IMR-90 (cell line): Measurements from ENCODE around the gene MEIS2. TPM values are rescaled to one million over a fixed set of nuclear protein-coding genes. Genes with fewer than 3 reads are reported as not detected.
A peak's percentile ranks its signal among the peaks of the same experiment; 100 is the strongest.

ENCODE experiments used
- ATAC-seq: fragments of 200-7000 bp; cut with Tn5 transposase; 2 replicates; pipeline ENCODE4 v1.9.1; 2020; ENCODE audit warnings: low read depth, mild to moderate bottlenecking, moderate library complexity
- BruUV-seq: library from RNA; stranded (reverse); fragments of 400-500 nt; replicated peaks from 2 replicates; lab custom pipeline; 2021; lab: Mats Ljungman, UMichigan
- CTCF ChIA-PET: fragments of 300-600 bp; formaldehyde crosslinking; extraction: SDS; loops from one replicate; lab custom pipeline; 2021; ENCODE audit warnings: antibody characterized with exemption; lab: Yijun Ruan, JAX
- POLR2A ChIA-PET: fragments of 300-600 bp; sonication (Branson Sonifier 250); formaldehyde crosslinking; loops from one replicate; lab custom pipeline; 2022; ENCODE audit warnings: antibody characterized with exemption; ENCODE audit not compliant: unreplicated experiment; lab: Charles Lee
- DNase-seq: peaks from one replicate; pipeline ENCODE4 v3.0.0; 2013
- H2AFZ ChIP-seq: replicated peaks from 2 replicates; pipeline ENCODE3; 2013; ENCODE audit warnings: low read length, mild to moderate bottlenecking; ENCODE audit not compliant: poor library complexity
- H2AK5ac ChIP-seq: 2 replicates; pipeline ENCODE4 v1.6.1; 2013; ENCODE audit warnings: low read depth, low read length, inconsistent platforms
- H2AK9ac ChIP-seq: replicated peaks from 2 replicates; pipeline ENCODE3; 2013; ENCODE audit warnings: mild to moderate bottlenecking, low read depth, low read length, moderate library complexity; ENCODE audit not compliant: poor library complexity
- H2BK120ac ChIP-seq: 2 replicates; pipeline ENCODE4 v1.6.1; 2013; ENCODE audit warnings: low read depth, low read length, inconsistent platforms
- H2BK15ac ChIP-seq: 3 replicates; pipeline ENCODE4 v1.6.1; 2013; ENCODE audit warnings: low read depth, low read length, inconsistent platforms
- H2BK20ac ChIP-seq: 2 replicates; pipeline ENCODE4 v1.6.1; 2013; ENCODE audit warnings: low read depth, mild to moderate bottlenecking, inconsistent platforms, low read length, moderate library complexity
- H2BK5ac ChIP-seq: 2 replicates; pipeline ENCODE4 v1.6.1; 2013; ENCODE audit warnings: mild to moderate bottlenecking, low read depth, low read length, inconsistent platforms; ENCODE audit not compliant: poor library complexity, severe bottlenecking
- H3K14ac ChIP-seq: replicated peaks from 2 replicates; pipeline ENCODE4 v1.6.1; 2013; ENCODE audit warnings: low read depth, low read length, inconsistent platforms
- H3K18ac ChIP-seq: 2 replicates; pipeline ENCODE4 v1.6.1; 2013; ENCODE audit warnings: low read depth, low read length, control low read depth
- H3K23ac ChIP-seq: 2 replicates; pipeline ENCODE4 v1.6.1; 2013; ENCODE audit warnings: low read depth, low read length, inconsistent platforms
- H3K27ac ChIP-seq: 2 replicates; pipeline ENCODE4 v1.5.1; 2013; ENCODE audit warnings: mild to moderate bottlenecking, control low read depth, low read length; ENCODE audit not compliant: insufficient read depth
- H3K27me3 ChIP-seq: 2 replicates; pipeline ENCODE4 v1.6.1; 2013; ENCODE audit warnings: low read length; ENCODE audit not compliant: control insufficient read depth, insufficient read depth
- H3K36me3 ChIP-seq: 2 replicates; pipeline ENCODE4 v1.6.1; 2013; ENCODE audit warnings: low read length, mixed read lengths; ENCODE audit not compliant: control insufficient read depth, insufficient read depth
- H3K4ac ChIP-seq: 2 replicates; pipeline ENCODE4 v1.6.1; 2013; ENCODE audit warnings: low read depth, low read length, inconsistent platforms
- H3K4me1 ChIP-seq: 2 replicates; pipeline ENCODE4 v1.6.1; 2013; ENCODE audit warnings: low read length, mixed read lengths; ENCODE audit not compliant: control insufficient read depth, insufficient read depth
- H3K4me2 ChIP-seq: 2 replicates; pipeline ENCODE4 v1.6.1; 2013; ENCODE audit warnings: low read depth, mild to moderate bottlenecking, control low read depth, low read length, moderate library complexity
- H3K4me3 ChIP-seq: 2 replicates; pipeline ENCODE4 v1.5.1; 2013; ENCODE audit warnings: low read depth, mild to moderate bottlenecking, control low read depth, low read length, moderate library complexity; ENCODE audit not compliant: insufficient read depth
- H3K56ac ChIP-seq: 2 replicates; pipeline ENCODE4 v1.6.1; 2013; ENCODE audit warnings: low read length, inconsistent platforms; ENCODE audit not compliant: insufficient read depth; ENCODE audit errors: extremely low read depth
- H3K79me1 ChIP-seq, 2 experiments: 2 replicates each; pipeline ENCODE4 v1.6.1; 2013; ENCODE audit warnings: low read length in 2 of 2, inconsistent platforms in 1 of 2, low read depth in 1 of 2
- H3K9ac ChIP-seq: 2 replicates; pipeline ENCODE4 v1.6.1; 2013; ENCODE audit warnings: low read depth, low read length, control low read depth
- H3K9me1 ChIP-seq: 2 replicates; pipeline ENCODE4 v1.6.1; 2013; ENCODE audit warnings: low read length, inconsistent platforms; ENCODE audit not compliant: insufficient read depth
- H3K9me3 ChIP-seq: 2 replicates; pipeline ENCODE4 v1.6.1; 2013; ENCODE audit warnings: low read length; ENCODE audit not compliant: control insufficient read depth, insufficient read depth
- H4K20me1 ChIP-seq: 2 replicates; pipeline ENCODE4 v1.6.1; 2013; ENCODE audit warnings: low read length, inconsistent platforms; ENCODE audit not compliant: insufficient read depth
- H4K5ac ChIP-seq: 2 replicates; pipeline ENCODE4 v1.6.1; 2013; ENCODE audit warnings: mild to moderate bottlenecking, low read depth, low read length, control low read depth
- H4K8ac ChIP-seq, 2 experiments: 2 replicates each; pipeline ENCODE4 v1.6.1; 2013; ENCODE audit warnings: low read depth in 2 of 2, low read length in 2 of 2, control low read depth in 1 of 2, inconsistent platforms in 1 of 2
- H4K91ac ChIP-seq: 2 replicates; pipeline ENCODE4 v1.6.1; 2013; ENCODE audit warnings: low read depth, low read length, inconsistent platforms; ENCODE audit not compliant: insufficient read depth
- BHLHE40 ChIP-seq: fragments of 150-350 bp; IDR thresholded peaks from 2 replicates; pipeline ENCODE4 v1.6.1; 2016; ENCODE audit warnings: mild to moderate bottlenecking, low read depth, low read length
- CEBPB ChIP-seq: IDR thresholded peaks from 2 replicates; pipeline ENCODE4 v1.6.1; 2012; ENCODE audit warnings: low read depth, low read length, improper control_type of control experiment
- CHD1 ChIP-seq: IDR thresholded peaks from 2 replicates; pipeline ENCODE4 v1.6.1; 2012; ENCODE audit warnings: low read depth, low read length, improper control_type of control experiment
- ELK1 ChIP-seq: fragments of 150-350 bp; IDR thresholded peaks from 2 replicates; pipeline ENCODE4 v1.6.1; 2016; ENCODE audit warnings: low read depth, mild to moderate bottlenecking, low read length, moderate library complexity, borderline replicate concordance
- FOS ChIP-seq: fragments of 150-350 bp; IDR thresholded peaks from 2 replicates; pipeline ENCODE4 v1.6.1; 2016; ENCODE audit warnings: low read depth, low read length
- MAFK ChIP-seq: IDR thresholded peaks from 2 replicates; pipeline ENCODE4 v1.6.1; 2012; ENCODE audit warnings: low read depth, low read length, improper control_type of control experiment
- MAZ ChIP-seq: IDR thresholded peaks from 2 replicates; pipeline ENCODE4 v1.6.1; 2012; ENCODE audit warnings: low read depth, mild to moderate bottlenecking, low read length, improper control_type of control experiment, moderate library complexity, borderline replicate concordance
- MXI1 ChIP-seq: IDR thresholded peaks from 2 replicates; pipeline ENCODE4 v1.6.1; 2012; ENCODE audit warnings: low read depth, mild to moderate bottlenecking, low read length, moderate library complexity, borderline replicate concordance
- NFE2L2 ChIP-seq: fragments of 150-350 bp; IDR thresholded peaks from 2 replicates; pipeline ENCODE4 v1.6.1; 2016; ENCODE audit warnings: low read depth, mild to moderate bottlenecking, low read length
- POLR2A ChIP-seq: IDR thresholded peaks from 2 replicates; pipeline ENCODE4 v1.6.1; 2012; ENCODE audit warnings: mild to moderate bottlenecking, low read depth, low read length
- RAD21 ChIP-seq: IDR thresholded peaks from 2 replicates; pipeline ENCODE4 v1.6.1; 2012; ENCODE audit warnings: low read length, improper control_type of control experiment
- RCOR1 ChIP-seq: IDR thresholded peaks from 2 replicates; pipeline ENCODE4 v1.6.1; 2012; ENCODE audit warnings: mild to moderate bottlenecking, low read length, improper control_type of control experiment; ENCODE audit not compliant: insufficient replicate concordance
- SMC3 ChIP-seq: fragments of 150-350 bp; IDR thresholded peaks from 2 replicates; pipeline ENCODE4 v1.6.1; 2016; ENCODE audit warnings: low read depth, mild to moderate bottlenecking, antibody characterized with exemption, low read length, moderate library complexity
- dilution Hi-C: fragments of 300-500 bp; cut with HindIII; formaldehyde crosslinking; loops from one replicate; pipeline ENCODE4 v1.14.3; 2018; ENCODE audit warnings: low sequenced_read_pairs; ENCODE audit not compliant: unreplicated experiment
- in situ Hi-C: fragments of 300-500 bp; cut with MboI; formaldehyde crosslinking; loops from 3 replicates; pipeline ENCODE4 v1.14.3; 2019; ENCODE audit warnings: low sequenced_read_pairs, inconsistent platforms, mixed read lengths
- intact Hi-C: fragments of 100-400 bp; cut with micrococcal nuclease; formaldehyde crosslinking; loops from 2 replicates; pipeline ENCODE4 v1.10.0; 2022
- polyA plus RNA-seq, 3 experiments: library from polyadenylated mRNA; depleted of rRNA; stranded (reverse); fragments of >200 nt; gene quantifications; 2 replicates each; pipeline ENCODE4 v1.2.3, GENCODE V29; 2012; ENCODE audit warnings: low replicate concordance in 1 of 3
- total RNA-seq: library from RNA; depleted of rRNA; stranded (reverse); fragments of >200 nt; gene quantifications from 2 replicates; pipeline ENCODE4 v1.2.3, GENCODE V29; 2012
- TF ChIP-seq, protein P1 (sequence below): fragments of 150-350 bp; IDR thresholded peaks from 2 replicates; pipeline ENCODE4 v1.6.1; 2017; ENCODE audit warnings: mild to moderate bottlenecking, antibody characterized with exemption, low read length, low read depth
- TF ChIP-seq, protein P2 (sequence below): conservative IDR thresholded peaks from 2 replicates; pipeline ENCODE4 v1.5.1; 2012; ENCODE audit warnings: mild to moderate bottlenecking, low read depth, low read length, improper control_type of control experiment

The MEIS2 gene
- total and polyA plus RNA-seq, 2 of the 4 experiments (the other 2 are of a cell fraction): 70.1 to 71.3 TPM

GRCh38 chr15:36936613-36937012 is 163.7 kb downstream of the MEIS2 start:
- Histone ChIP-seq H2BK20ac (no peak overlapping the region), H2AK9ac (no peak overlapping the region), H3K36me3 (peaks cover 1% of the 10 kb centered on the region; the same call in 1 of the 2 replicates), H3K4me3 (no peak overlapping the region), H3K14ac (no peak overlapping the region; the same call in 1 of the 2 replicates), H3K9me1 (peaks cover 3% of the 10 kb centered on the region; the same call in 1 of the 2 replicates), H3K79me1 (peaks cover 10 to 12% of the 10 kb centered on the region in 2 experiments; a peak in 3 of 4 replicates), H3K27me3 (no peaks in the 10 kb centered on the region), H3K9me3 (no peaks in the 10 kb centered on the region), H3K4ac (no peak overlapping the region), H3K4me2 (no peak overlapping the region), H2BK15ac (no peak overlapping the region), H3K56ac (no peak overlapping the region), H3K18ac (no peak overlapping the region), H4K91ac (no peak overlapping the region), H2AK5ac (no peak overlapping the region), H4K20me1 (no peaks in the 10 kb centered on the region), H2BK5ac (peak overlapping the region; percentile 55), H3K9ac (no peak overlapping the region), H3K23ac (no peak overlapping the region), H2AFZ (no peak overlapping the region), H2BK120ac (peak overlapping the region; percentile 7; the same call in 1 of the 2 replicates), H3K27ac (no peak overlapping the region), H4K8ac (peak overlapping the region in 1 of 2 experiments; percentile 32; a peak in 1 of 4 replicates), H4K5ac (no peak overlapping the region), H3K4me1 (no peaks in the 10 kb centered on the region)
- BruUV-seq: no TSS peak
- TF ChIP-seq FOS (no peak), POLR2A (no peak), SMC3 (no peak), NFE2L2 (no peak), MAFK (no peak), ELK1 (no peak), CEBPB (no peak), CHD1 (no peak), MXI1 (no peak), MAZ (no peak), BHLHE40 (no peak), RAD21 (no peak), RCOR1 (no peak)
- TF ChIP-seq, protein P1, sequence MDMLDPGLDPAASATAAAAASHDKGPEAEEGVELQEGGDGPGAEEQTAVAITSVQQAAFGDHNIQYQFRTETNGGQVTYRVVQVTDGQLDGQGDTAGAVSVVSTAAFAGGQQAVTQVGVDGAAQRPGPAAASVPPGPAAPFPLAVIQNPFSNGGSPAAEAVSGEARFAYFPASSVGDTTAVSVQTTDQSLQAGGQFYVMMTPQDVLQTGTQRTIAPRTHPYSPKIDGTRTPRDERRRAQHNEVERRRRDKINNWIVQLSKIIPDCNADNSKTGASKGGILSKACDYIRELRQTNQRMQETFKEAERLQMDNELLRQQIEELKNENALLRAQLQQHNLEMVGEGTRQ: no peak
- TF ChIP-seq, protein P2, sequence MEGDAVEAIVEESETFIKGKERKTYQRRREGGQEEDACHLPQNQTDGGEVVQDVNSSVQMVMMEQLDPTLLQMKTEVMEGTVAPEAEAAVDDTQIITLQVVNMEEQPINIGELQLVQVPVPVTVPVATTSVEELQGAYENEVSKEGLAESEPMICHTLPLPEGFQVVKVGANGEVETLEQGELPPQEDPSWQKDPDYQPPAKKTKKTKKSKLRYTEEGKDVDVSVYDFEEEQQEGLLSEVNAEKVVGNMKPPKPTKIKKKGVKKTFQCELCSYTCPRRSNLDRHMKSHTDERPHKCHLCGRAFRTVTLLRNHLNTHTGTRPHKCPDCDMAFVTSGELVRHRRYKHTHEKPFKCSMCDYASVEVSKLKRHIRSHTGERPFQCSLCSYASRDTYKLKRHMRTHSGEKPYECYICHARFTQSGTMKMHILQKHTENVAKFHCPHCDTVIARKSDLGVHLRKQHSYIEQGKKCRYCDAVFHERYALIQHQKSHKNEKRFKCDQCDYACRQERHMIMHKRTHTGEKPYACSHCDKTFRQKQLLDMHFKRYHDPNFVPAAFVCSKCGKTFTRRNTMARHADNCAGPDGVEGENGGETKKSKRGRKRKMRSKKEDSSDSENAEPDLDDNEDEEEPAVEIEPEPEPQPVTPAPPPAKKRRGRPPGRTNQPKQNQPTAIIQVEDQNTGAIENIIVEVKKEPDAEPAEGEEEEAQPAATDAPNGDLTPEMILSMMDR: no peak
- DNase-seq (peak; percentile 67), ATAC-seq (peak; percentile 75)
- dilution Hi-C loops (no loop called here), in situ Hi-C loops (no loop called here), intact Hi-C loops (no loop called here)
- CTCF ChIA-PET: no interaction called here
- POLR2A ChIA-PET: no interaction called here
